ENCODE results near the gene RNF7. TPM values are rescaled to one million over a fixed set of nuclear protein-coding genes. Genes with fewer than 3 reads are reported as not detected.

RNF7 gene
- total RNA-seq, 4 donors from 2014 or later: 67.9 to 89.8 (median 77.4) TPM

DNA sequence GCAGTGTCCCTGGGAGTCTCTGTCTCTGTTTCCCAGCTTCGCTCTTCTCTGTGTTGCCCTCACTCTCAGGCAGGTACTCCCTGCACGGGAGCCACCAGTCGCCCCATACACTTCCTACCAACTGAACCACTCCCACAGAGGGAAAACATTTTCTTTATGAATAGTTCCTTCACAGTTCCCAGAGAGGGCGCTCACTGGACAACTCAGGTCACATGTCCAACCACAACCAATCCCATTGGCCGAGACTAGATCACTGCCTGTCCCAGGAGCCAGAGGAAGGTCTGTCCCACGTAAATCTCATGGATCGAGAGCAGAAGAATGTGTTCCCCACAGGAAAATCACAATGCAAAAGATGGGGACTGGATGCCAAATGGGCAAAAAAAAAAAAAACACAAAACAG lies 51.2 kb downstream of the RNF7 start:
- no peak for ATAC-seq (ENCODE audit: low FRiP score)
- DNase-seq (ENCODE audit: low spot score): no peak
- TF ChIP-seq CTCF (IDR thresholded peaks at IDR 0.05): no peak

GRCh38 chr3:141790171-141790570 lies 52.1 kb downstream of the RNF7 start:
- TF ChIP-seq CTCF (IDR thresholded peaks at IDR 0.05): no peak
- DNase-seq (ENCODE audit: low spot score) (no peak), ATAC-seq (ENCODE audit: low FRiP score) (no peak)

GRCh38 chr3:141792495-141792894 lies 54.4 kb downstream of the RNF7 start:
- DNase-seq (ENCODE audit: low spot score) (no peak), ATAC-seq (ENCODE audit: low FRiP score) (no peak)
- no peak for TF ChIP-seq CTCF (IDR thresholded peaks at IDR 0.05)

DNA sequence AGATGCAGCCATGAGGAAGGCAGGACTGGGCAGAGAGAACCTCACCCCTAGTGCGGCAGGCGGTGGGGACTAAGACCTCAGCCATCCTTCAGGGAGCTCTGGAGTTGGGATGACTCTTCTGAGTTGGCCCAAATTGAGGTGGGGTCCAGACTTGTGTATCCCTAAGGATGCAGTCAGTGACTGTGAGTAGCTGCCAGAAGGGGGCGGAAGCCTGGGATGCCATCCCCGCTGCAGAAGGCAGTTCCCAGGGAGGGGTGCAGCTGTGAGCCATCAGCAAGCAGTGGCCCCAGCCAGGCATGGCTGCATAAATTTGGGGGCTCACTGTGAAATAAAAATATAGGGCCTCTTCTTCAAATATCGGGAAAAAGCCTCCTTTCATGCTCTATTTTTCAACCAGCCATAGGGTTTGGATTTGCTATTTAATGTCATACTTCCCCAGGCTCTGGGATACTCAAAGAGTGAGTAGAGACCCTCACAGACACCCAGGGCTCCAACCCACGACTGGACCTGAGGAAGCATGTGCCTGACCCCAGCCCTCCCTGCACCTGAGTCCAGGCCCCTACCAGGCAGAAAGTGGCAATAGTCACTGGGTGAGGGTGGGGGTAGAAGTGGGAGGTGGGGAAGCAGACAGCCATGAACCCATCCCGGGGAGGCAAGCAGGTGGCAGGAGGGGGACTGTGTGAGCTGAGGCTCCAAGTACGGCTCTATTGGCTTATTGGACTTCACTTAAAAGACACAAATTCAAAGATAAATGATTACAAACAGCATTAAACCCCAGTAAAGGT lies 55.6 kb downstream of the RNF7 start:
- no peak for TF ChIP-seq CTCF (IDR thresholded peaks at IDR 0.05)
- ATAC-seq (ENCODE audit: low FRiP score) (no peak), DNase-seq (ENCODE audit: low spot score) (no peak)

GRCh38 chr3:141795276-141795675 lies 57.2 kb downstream of the RNF7 start:
- no peak for DNase-seq (ENCODE audit: low spot score)
- TF ChIP-seq CTCF (IDR thresholded peaks at IDR 0.05): no peak
- no peak for ATAC-seq (ENCODE audit: low FRiP score)

DNA sequence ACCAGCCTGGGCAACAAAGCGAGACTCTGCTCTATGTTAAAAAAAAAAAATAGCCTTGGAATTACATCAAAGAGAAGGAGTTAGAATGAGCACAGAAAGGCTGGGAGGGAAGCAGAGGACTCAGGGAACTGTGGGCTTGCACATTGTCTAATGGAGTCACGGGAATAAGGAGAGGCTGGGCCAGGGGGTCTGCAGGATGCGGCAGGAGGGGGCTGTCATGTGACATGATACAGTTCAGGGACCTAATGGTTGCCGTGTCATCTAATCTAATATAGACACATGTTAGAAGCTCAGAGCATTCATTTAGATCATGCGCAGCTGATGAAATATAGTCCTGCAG lies 57.6 kb downstream of the RNF7 start:
- ATAC-seq (ENCODE audit: low FRiP score) (no peak), DNase-seq (ENCODE audit: low spot score) (no peak)
- TF ChIP-seq CTCF (IDR thresholded peaks at IDR 0.05): no peak

Measured in omental fat pad (tissue), 4 donors.